ENCODE results near the gene VAC14.

- TF ChIP-seq, protein P1, sequence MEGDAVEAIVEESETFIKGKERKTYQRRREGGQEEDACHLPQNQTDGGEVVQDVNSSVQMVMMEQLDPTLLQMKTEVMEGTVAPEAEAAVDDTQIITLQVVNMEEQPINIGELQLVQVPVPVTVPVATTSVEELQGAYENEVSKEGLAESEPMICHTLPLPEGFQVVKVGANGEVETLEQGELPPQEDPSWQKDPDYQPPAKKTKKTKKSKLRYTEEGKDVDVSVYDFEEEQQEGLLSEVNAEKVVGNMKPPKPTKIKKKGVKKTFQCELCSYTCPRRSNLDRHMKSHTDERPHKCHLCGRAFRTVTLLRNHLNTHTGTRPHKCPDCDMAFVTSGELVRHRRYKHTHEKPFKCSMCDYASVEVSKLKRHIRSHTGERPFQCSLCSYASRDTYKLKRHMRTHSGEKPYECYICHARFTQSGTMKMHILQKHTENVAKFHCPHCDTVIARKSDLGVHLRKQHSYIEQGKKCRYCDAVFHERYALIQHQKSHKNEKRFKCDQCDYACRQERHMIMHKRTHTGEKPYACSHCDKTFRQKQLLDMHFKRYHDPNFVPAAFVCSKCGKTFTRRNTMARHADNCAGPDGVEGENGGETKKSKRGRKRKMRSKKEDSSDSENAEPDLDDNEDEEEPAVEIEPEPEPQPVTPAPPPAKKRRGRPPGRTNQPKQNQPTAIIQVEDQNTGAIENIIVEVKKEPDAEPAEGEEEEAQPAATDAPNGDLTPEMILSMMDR (IDR thresholded peaks at IDR 0.05) = no peak
- TF ChIP-seq POLR2A (IDR thresholded peaks at IDR 0.05) = no peak
These were observed 99.4 kb downstream of the VAC14 start for GRCh38 chr16:70701596-70701995.
